Putamen (tissue), 1 donor: ENCODE data around the gene PRKAG2.

Experiments
- DNase-seq: peaks from one replicate; pipeline ENCODE4 v3.0.0-alpha.2; 2016; ENCODE audit warnings: low spot score

PRKAG2 gene

GRCh38 chr7:151865070-151865670 is 11.7 kb downstream of the PRKAG2 start:
- no peak for DNase-seq

- DNase-seq: no peak
Observed at GRCh38 chr7:151864561-151864960, 12.4 kb downstream of the PRKAG2 start.

- DNase-seq: no peak
Observed at GRCh38 chr7:151864081-151864480, 12.8 kb downstream of the PRKAG2 start.

GRCh38 chr7:151863386-151864079 is 13.4 kb downstream of the PRKAG2 start:
- no peak for DNase-seq

- no peak for DNase-seq
Observed at GRCh38 chr7:151862606-151863381, 14.1 kb downstream of the PRKAG2 start.

- no peak for DNase-seq
Observed at GRCh38 chr7:151861881-151862280, 15.0 kb downstream of the PRKAG2 start.

GRCh38 chr7:151860771-151861170 is 16.1 kb downstream of the PRKAG2 start:
- DNase-seq: no peak

GRCh38 chr7:151859948-151860685 is 16.8 kb downstream of the PRKAG2 start:
- DNase-seq: no peak

- no peak for DNase-seq
Observed at GRCh38 chr7:151859111-151859947, 17.6 kb downstream of the PRKAG2 start.

GRCh38 chr7:151858456-151858855 is 18.5 kb downstream of the PRKAG2 start:
- no peak for DNase-seq

- no peak for DNase-seq
Observed at GRCh38 chr7:151857866-151858450, 19.0 kb downstream of the PRKAG2 start.

- DNase-seq: no peak
Observed at GRCh38 chr7:151857412-151857811, 19.5 kb downstream of the PRKAG2 start.

GRCh38 chr7:151856516-151856915 is 20.4 kb downstream of the PRKAG2 start:
- DNase-seq: no peak

- DNase-seq: no peak
Observed at GRCh38 chr7:151856098-151856497, 20.8 kb downstream of the PRKAG2 start.

- no peak for DNase-seq
Observed at GRCh38 chr7:151854720-151855071, 22.2 kb downstream of the PRKAG2 start.

- DNase-seq: no peak
Observed at GRCh38 chr7:151853896-151854719, 22.8 kb downstream of the PRKAG2 start.

- no peak for DNase-seq
Observed at GRCh38 chr7:151852486-151853396, 24.2 kb downstream of the PRKAG2 start.

GRCh38 chr7:151851782-151852181 is 25.1 kb downstream of the PRKAG2 start:
- no peak for DNase-seq

GRCh38 chr7:151851145-151851751 is 25.7 kb downstream of the PRKAG2 start:
- no peak for DNase-seq
